DOHH2 (cell line): ENCODE measurements around the gene CCDC170.

Experiments
- EZH2phosphoT487 ChIP-seq: fragments of 200-600 bp; sonication (generic); IDR thresholded peaks from 2 replicates; pipeline ENCODE4 v1.6.1; 2017; ENCODE audit warnings: borderline replicate concordance, mild to moderate bottlenecking, antibody characterized with exemption, low read length, moderate library complexity, mixed read lengths
- TF ChIP-seq, protein P1 (sequence below): fragments of 200-600 bp; sonication (generic); IDR thresholded peaks from one replicate; pipeline ENCODE4 v1.5.1; 2014; ENCODE audit warnings: antibody characterized with exemption, mild to moderate bottlenecking, low read depth, low read length; ENCODE audit not compliant: poor library complexity, severe bottlenecking

- TF ChIP-seq, protein P1, sequence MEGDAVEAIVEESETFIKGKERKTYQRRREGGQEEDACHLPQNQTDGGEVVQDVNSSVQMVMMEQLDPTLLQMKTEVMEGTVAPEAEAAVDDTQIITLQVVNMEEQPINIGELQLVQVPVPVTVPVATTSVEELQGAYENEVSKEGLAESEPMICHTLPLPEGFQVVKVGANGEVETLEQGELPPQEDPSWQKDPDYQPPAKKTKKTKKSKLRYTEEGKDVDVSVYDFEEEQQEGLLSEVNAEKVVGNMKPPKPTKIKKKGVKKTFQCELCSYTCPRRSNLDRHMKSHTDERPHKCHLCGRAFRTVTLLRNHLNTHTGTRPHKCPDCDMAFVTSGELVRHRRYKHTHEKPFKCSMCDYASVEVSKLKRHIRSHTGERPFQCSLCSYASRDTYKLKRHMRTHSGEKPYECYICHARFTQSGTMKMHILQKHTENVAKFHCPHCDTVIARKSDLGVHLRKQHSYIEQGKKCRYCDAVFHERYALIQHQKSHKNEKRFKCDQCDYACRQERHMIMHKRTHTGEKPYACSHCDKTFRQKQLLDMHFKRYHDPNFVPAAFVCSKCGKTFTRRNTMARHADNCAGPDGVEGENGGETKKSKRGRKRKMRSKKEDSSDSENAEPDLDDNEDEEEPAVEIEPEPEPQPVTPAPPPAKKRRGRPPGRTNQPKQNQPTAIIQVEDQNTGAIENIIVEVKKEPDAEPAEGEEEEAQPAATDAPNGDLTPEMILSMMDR = no peak
- no peak for TF ChIP-seq EZH2phosphoT487
Observed at GRCh38 chr6:151629791-151630190, 136.0 kb downstream of the CCDC170 start.
